ENCODE data around the gene DUT. TPM values are rescaled to one million over a fixed set of nuclear protein-coding genes. Genes with fewer than 3 reads are reported as not detected.

DUT gene
- total RNA-seq, 1 experiment from 2014 or later: 130 TPM

GRCh38 chr15:48336940-48337339, 5.7 kb downstream of the DUT start (continued):
- TF ChIP-seq POLR2AphosphoS5 (IDR thresholded peaks at IDR 0.05; ENCODE audit: low read depth, low read length) (no peak), REST (IDR thresholded peaks at IDR 0.05; ENCODE audit: low read depth) (no peak), ATF3 (IDR thresholded peaks at IDR 0.05) (no peak)

GRCh38 chr15:48337607-48338006, 6.4 kb downstream of the DUT start:
- Histone ChIP-seq H3K27ac (ENCODE audit: low read depth, low read length) (no peak overlapping the region), H3K36me3 (ENCODE audit: control insufficient read depth in 1 of 2, insufficient read depth in 2 of 2, low read length in 2 of 2) (peaks cover 30 to 47% of the 10 kb centered on the region in 2 experiments; a peak in 3 of 4 replicates), H3K4me1 (ENCODE audit: control insufficient read depth in 1 of 2, insufficient read depth in 2 of 2, low read length in 2 of 2) (peaks cover 5 to 10% of the 10 kb centered on the region in 2 experiments; a peak in 2 of 4 replicates), H3K79me2 (ENCODE audit: insufficient read depth, low read length) (peaks cover 44% of the 10 kb centered on the region), H3K9me2 (ENCODE audit: insufficient read depth) (no peaks in the 10 kb centered on the region), H3K4me3 (replicated peaks in 1 of 2; ENCODE audit: low read depth in 1 of 2, low read length in 2 of 2) (no peak overlapping the region), H3K9me3 (ENCODE audit: control insufficient read depth in 1 of 2, insufficient read depth in 1 of 2, low read depth in 1 of 2, low read length in 2 of 2) (no peaks in the 10 kb centered on the region), H3K4me2 (ENCODE audit: low read length) (no peak overlapping the region), H4K20me1 (ENCODE audit: insufficient read depth) (no peaks in the 10 kb centered on the region), H3K9ac (ENCODE audit: low read length) (no peak overlapping the region), H3K27me3 (ENCODE audit: insufficient read depth, low read length) (no peaks in the 10 kb centered on the region), H2AFZ (ENCODE audit: low read depth, low read length, poor library complexity, severe bottlenecking) (no peak overlapping the region)
- ChIA-PET CTCF (interaction anchor here (0.6 to 1.0 kb wide), 3 partner anchors 15 to 518 kb away, joined by 3 to 6 read pairs (median 5); no protein-coding TSS in a partner anchor), POLR2A (no interaction called here), RAD21 (ENCODE audit: low non-redundant PET in 1 of 2, low total read pairs in 2 of 2, uncharacterized antibody in 2 of 2, unreplicated experiment in 2 of 2) (interaction anchor here in 1 of 2 experiments (1.0 kb wide), 1 partner anchor 426 kb away, joined by 3 read pairs; no protein-coding TSS in a partner anchor)
- DNase-seq (ENCODE audit: low read depth, low spot score) (no peak), ATAC-seq (no peak)
- no TSS peak for BruUV-seq (replicated peaks)
- TF ChIP-seq ZBTB33 (IDR thresholded peaks at IDR 0.05; ENCODE audit: extremely low read depth, insufficient replicate concordance, low read length) (no peak), SRF (IDR thresholded peaks at IDR 0.05; ENCODE audit: low read depth) (no peak), MAX (IDR thresholded peaks at IDR 0.05) (no peak), CEBPB (IDR thresholded peaks at IDR 0.05; ENCODE audit: low read depth) (no peak), TCF7L2 (IDR thresholded peaks at IDR 0.05; ENCODE audit: borderline replicate concordance, extremely low read depth, insufficient read depth, insufficient read length) (no peak)
- intact Hi-C loops (cut with micrococcal nuclease): no loop called here
